ENCODE measurements around the gene ADGRL3.

DNA sequence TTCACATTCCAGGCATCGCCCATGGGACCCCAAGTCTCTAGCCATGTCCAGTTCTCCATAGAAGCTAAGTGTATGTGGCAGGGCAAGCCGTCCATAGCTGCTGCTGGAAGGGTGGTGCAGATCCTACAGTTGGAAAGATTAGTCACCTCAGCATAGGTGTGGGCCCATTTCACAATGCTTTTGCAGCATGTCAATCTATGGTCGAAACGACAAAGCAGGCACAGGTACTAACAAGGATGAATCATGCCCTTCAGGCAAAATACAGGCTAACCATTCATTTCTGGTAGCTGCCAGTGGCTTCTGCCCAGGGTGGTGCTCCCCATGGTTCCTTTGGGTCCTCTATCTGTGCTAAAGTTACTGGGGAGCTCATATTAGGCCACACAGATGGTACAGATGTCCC, 225.2 kb downstream of the ADGRL3 start:
- TF ChIP-seq CTCF (conservative IDR thresholded peaks at IDR 0.05; ENCODE audit: low read length) (no peak), EZH2phosphoT487 (IDR thresholded peaks at IDR 0.05; ENCODE audit: borderline replicate concordance, low read depth, low read length) (no peak)

Measured in OCI-LY7 (cell line).